ENCODE results near the gene MRPS14. TPM values are rescaled to one million over a fixed set of nuclear protein-coding genes. Genes with fewer than 3 reads are reported as not detected.

Gene MRPS14
- total RNA-seq, 6 donors from 2014 or later = 11.5 to 28.9 (median 18.8) TPM

DNA sequence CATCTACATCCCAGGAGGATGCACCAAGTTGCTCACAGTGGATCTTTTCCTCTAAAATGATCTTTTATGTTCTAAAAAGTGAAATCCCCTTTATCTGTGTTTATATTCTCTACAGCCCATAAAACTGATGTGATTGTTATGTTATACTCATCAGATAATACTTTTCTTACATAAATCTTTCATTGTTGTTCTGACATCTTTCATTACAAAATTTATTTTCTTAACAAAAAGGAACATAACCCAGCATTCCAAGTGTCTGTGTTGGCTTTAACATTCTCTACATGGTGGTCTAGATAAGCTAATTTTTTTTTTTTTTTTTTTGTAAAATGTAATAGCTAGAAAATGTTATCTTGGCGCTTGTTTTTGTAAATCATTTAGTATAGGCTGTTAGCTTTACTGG, 31.8 kb downstream of the MRPS14 start:
- 79 to 92% methylated on average over 1 of the region's 1 CpG for WGBS, 2 donors
- no peak for ATAC-seq (ENCODE audit: low FRiP score in 2 of 2)
- no peaks in the 10 kb centered on the region for H3K27me3 ChIP-seq
- no peaks in the 10 kb centered on the region for H3K36me3 ChIP-seq
- DNase-seq = no peak
- peak overlapping the region in 1 of 4 donors; percentile 87 for H3K27ac ChIP-seq
- H3K4me1 ChIP-seq = peaks cover 6 to 16% (median 7%) of the 10 kb centered on the region in 4 donors
- H3K9me3 ChIP-seq = no peaks in the 10 kb centered on the region
- TF ChIP-seq CTCF (IDR thresholded peaks at IDR 0.05) (no peak), EP300 (IDR thresholded peaks at IDR 0.05) (no peak), POLR2AphosphoS5 (IDR thresholded peaks at IDR 0.05) (no peak), POLR2A (IDR thresholded peaks at IDR 0.05) (no peak)
- H3K4me3 ChIP-seq = no peak overlapping the region

- ATAC-seq (ENCODE audit: low FRiP score in 2 of 2) = peak in 1 of 2 donors; percentile 89
- Histone ChIP-seq H3K4me3 (peak overlapping the region; percentile 38 to 53 (median 44)), H3K9me3 (no peaks in the 10 kb centered on the region), H3K36me3 (no peaks in the 10 kb centered on the region), H3K27me3 (no peaks in the 10 kb centered on the region), H3K27ac (peak overlapping the region; percentile 66 to 89 (median 82)), H3K4me1 (peaks cover 6 to 16% (median 7%) of the 10 kb centered on the region in 4 donors)
- 13 to 18% methylated on average over 6 of the region's 6 CpGs for WGBS, 2 donors
- no peak for DNase-seq
- peak in 1 of 4 donors; percentile 14 for TF ChIP-seq POLR2A (IDR thresholded peaks at IDR 0.05)
- TF ChIP-seq CTCF (IDR thresholded peaks at IDR 0.05) = no peak
Measured at GRCh38 chr1:174990382-174990999, 32.7 kb downstream of the MRPS14 start.

- peak in 1 of 2 donors; percentile 82 for ATAC-seq (ENCODE audit: low FRiP score in 2 of 2)
- H3K36me3 ChIP-seq = no peaks in the 10 kb centered on the region
- H3K27ac ChIP-seq = peak overlapping the region; percentile 66 to 89 (median 82)
- DNase-seq = peak in 1 of 2 donors; percentile 27
- H3K27me3 ChIP-seq = no peaks in the 10 kb centered on the region
- H3K9me3 ChIP-seq = no peaks in the 10 kb centered on the region
- H3K4me3 ChIP-seq = peak overlapping the region in 2 of 4 donors; percentile 48 to 53
- WGBS, 2 donors = 67 to 78% methylated on average over 5 of the region's 5 CpGs
- H3K4me1 ChIP-seq = peaks cover 6 to 16% (median 7%) of the 10 kb centered on the region in 4 donors
- TF ChIP-seq CTCF (IDR thresholded peaks at IDR 0.05) (no peak), POLR2AphosphoS5 (IDR thresholded peaks at IDR 0.05) (no peak), POLR2A (IDR thresholded peaks at IDR 0.05) (no peak), EP300 (IDR thresholded peaks at IDR 0.05) (no peak)
Measured at GRCh38 chr1:174989536-174990220, 33.5 kb downstream of the MRPS14 start.

DNA sequence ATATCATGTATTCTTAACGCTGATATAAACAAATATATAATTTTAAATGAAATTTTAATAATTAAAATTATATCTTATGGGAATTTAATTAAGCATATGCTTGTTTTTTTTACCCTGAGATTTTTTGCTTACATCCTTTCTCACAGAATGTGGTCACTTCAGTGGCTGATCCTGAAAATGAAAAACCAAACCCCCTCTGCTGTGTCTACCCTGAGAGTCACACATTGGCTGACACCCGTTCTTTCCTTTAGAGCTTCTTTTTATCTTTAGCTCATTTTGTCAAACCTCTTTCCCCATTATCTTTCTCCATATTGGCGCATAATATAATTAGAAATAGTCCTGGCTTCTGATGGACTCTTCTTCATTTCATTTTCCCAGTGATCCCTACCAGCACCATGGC, 34.2 kb downstream of the MRPS14 start:
- no peaks in the 10 kb centered on the region for H3K9me3 ChIP-seq
- WGBS, 2 donors = 89 to 94% methylated on average over 3 of the region's 3 CpGs
- no peaks in the 10 kb centered on the region for H3K36me3 ChIP-seq
- no peaks in the 10 kb centered on the region for H3K27me3 ChIP-seq
- H3K4me1 ChIP-seq = peaks cover 6 to 16% (median 7%) of the 10 kb centered on the region in 4 donors
- no peak for ATAC-seq (ENCODE audit: low FRiP score in 2 of 2)
- no peak for DNase-seq
- H3K4me3 ChIP-seq = no peak overlapping the region
- TF ChIP-seq CTCF (IDR thresholded peaks at IDR 0.05) (no peak), POLR2AphosphoS5 (IDR thresholded peaks at IDR 0.05) (no peak), EP300 (IDR thresholded peaks at IDR 0.05) (no peak), POLR2A (IDR thresholded peaks at IDR 0.05) (no peak)
- peak overlapping the region in 1 of 4 donors; percentile 89 for H3K27ac ChIP-seq
